AG09309 (cell line): Measurements from ENCODE around the gene BDH1.

Source experiments
- DNase-seq: peaks from one replicate; pipeline ENCODE4 v3.0.0-alpha.2; 2010; ENCODE audit warnings: low read depth
- H3K4me3 ChIP-seq: 2 replicates; pipeline ENCODE4 v1.5.1; 2011; ENCODE audit warnings: mild to moderate bottlenecking, low read depth, low read length, moderate library complexity; ENCODE audit not compliant: control insufficient read depth
- CTCF ChIP-seq: IDR thresholded peaks from 2 replicates; pipeline ENCODE4 v1.5.1; 2011; ENCODE audit warnings: mild to moderate bottlenecking, low read depth, low read length, inconsistent platforms; ENCODE audit not compliant: insufficient read depth, control insufficient read depth; ENCODE audit errors: missing control alignments

Gene BDH1

GRCh38 chr3:197524128-197524527 is 31.6 kb downstream of the BDH1 start:
- H3K4me3 ChIP-seq: no peak overlapping the region
- no peak for DNase-seq

GRCh38 chr3:197523526-197523925 is 32.2 kb downstream of the BDH1 start:
- DNase-seq: no peak
- no peak for TF ChIP-seq CTCF
- H3K4me3 ChIP-seq: no peak overlapping the region

More at GRCh38 chr3:197524128-197524527, 31.6 kb downstream of the BDH1 start:
- no peak for TF ChIP-seq CTCF

GRCh38 chr3:197522881-197523441 is 32.8 kb downstream of the BDH1 start:
- DNase-seq: no peak
- no peak overlapping the region for H3K4me3 ChIP-seq
- no peak for TF ChIP-seq CTCF

- H3K4me3 ChIP-seq: no peak overlapping the region
- no peak for DNase-seq
- no peak for TF ChIP-seq CTCF
Observed at GRCh38 chr3:197522183-197522715, 33.5 kb downstream of the BDH1 start.

GRCh38 chr3:197521277-197522182 is 34.2 kb downstream of the BDH1 start:
- H3K4me3 ChIP-seq: no peak overlapping the region
- TF ChIP-seq CTCF: no peak
- DNase-seq: no peak

- no peak for DNase-seq
- no peak for TF ChIP-seq CTCF
- no peak overlapping the region for H3K4me3 ChIP-seq
Observed at GRCh38 chr3:197520311-197521276, 35.2 kb downstream of the BDH1 start.
